A673 (cell line): ENCODE measurements around the gene ACOXL.
"Not testable (repeated sequence)": the region's sequence is repeated elsewhere in the genome, so short reads cannot be mapped to it uniquely, and the experiment has no call there.

ENCODE experiments used
- CTCF ChIP-seq: fragments of 300-800, 200-600 bp; sonication (generic); conservative IDR thresholded peaks from 2 replicates; pipeline ENCODE4 v1.5.1; 2017; ENCODE audit warnings: low read depth, mild to moderate bottlenecking, antibody characterized with exemption, low read length, moderate library complexity, mixed read lengths
- EZH2 ChIP-seq: fragments of 200-600 bp; sonication (generic); IDR thresholded peaks from 2 replicates; pipeline ENCODE4 v1.6.1; 2017; ENCODE audit warnings: borderline replicate concordance, low read depth, mild to moderate bottlenecking, mixed read lengths, antibody characterized with exemption, low read length; ENCODE audit not compliant: poor library complexity, severe bottlenecking

GRCh38 chr2:110698253-110698652 lies 34.1 kb upstream of the ACOXL start:
- TF ChIP-seq EZH2, CTCF: not testable (repeated sequence)
